HG03196 (cell line): ENCODE measurements around the gene RMP24.
"Not testable (repeated sequence)": the region's sequence is repeated elsewhere in the genome, so short reads cannot be mapped to it uniquely, and the experiment has no call there.

ENCODE experiments used
- ATAC-seq: cut with Tn5 transposase; IDR thresholded peaks from one replicate; pipeline ENCODE4 v1.9.1; 2021; ENCODE audit not compliant: unreplicated experiment

Gene RMP24

DNA sequence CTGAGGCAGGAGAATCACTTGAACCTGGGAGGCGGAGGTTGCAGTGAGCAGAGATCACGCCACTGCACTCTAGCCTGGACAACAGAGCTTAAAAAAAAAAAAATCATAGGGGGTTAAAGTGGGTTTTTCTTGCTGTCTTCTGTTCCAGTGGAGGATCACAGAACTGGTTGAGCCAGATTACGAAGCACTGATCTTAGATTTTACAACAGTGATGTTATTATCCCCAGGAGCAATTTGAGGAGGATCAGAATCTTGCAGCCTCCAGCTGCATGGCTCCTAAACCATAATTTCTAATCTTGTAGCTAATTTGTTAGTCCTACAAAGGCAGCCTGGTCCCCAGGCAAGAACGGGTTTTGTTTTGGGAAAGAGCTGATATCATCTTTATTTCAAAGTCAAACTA lies 4.6 kb upstream of the RMP24 start:
- not testable (repeated sequence) for ATAC-seq

DNA sequence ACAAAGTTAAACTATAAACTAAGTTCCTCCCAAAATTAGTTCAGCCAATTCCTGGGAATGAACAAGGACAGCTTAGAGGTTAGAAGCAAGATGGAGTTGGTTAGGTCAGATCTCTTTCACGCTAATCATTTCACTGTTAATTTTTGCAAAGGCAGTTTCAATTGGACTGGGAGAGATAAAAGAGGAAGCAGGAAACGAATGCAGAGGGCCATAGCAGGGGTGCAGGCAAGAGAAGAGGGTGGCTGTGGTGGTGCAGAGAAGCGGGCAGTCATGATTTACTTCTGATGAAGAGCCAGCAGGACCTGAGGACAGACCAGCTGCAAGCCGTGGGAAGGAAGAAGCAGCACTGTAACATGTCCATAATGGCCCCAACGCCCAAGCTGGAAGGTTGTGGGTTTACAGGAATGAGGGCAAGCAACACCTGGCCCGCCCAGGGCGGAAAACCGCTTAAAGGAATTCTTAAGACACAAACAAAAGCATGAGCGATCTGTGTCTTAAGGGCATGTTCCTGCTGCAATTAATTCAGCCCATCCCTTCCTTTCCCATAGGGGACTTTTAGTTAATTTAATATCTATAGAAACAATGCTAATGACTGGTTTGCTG lies 4.1 kb upstream of the RMP24 start:
- no peak for ATAC-seq

- no peak for ATAC-seq
These were observed 2.8 kb upstream of the RMP24 start for GRCh38 chr18:35969676-35970075.

DNA sequence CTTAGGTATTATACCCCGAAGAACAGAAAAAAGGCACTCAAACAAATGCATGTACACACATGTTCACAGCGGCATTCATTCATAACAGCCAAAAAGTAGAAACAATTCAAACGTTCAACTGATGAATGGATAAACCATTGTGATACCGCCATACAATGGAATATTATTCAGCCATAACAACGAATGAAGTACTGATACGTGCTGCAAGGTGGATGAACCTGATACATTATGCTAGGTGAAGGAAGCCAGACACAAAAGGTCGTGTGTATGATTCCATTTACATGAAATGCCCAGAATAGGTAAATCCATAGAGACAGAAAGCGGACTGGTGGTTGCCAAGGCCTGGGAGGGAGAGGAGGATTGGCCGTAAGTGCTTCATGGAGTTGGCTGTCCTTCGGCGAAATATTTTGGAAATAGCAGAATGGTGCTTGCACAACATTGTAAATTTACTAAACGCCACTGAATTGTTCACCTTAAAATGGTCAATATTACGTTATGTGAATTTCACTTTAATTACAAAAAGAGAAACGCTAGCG lies 750 bp upstream of the RMP24 start:
- peak; percentile 14 for ATAC-seq

GRCh38 chr18:35973650-35974049 lies 1.2 kb downstream of the RMP24 start:
- no peak for ATAC-seq

DNA sequence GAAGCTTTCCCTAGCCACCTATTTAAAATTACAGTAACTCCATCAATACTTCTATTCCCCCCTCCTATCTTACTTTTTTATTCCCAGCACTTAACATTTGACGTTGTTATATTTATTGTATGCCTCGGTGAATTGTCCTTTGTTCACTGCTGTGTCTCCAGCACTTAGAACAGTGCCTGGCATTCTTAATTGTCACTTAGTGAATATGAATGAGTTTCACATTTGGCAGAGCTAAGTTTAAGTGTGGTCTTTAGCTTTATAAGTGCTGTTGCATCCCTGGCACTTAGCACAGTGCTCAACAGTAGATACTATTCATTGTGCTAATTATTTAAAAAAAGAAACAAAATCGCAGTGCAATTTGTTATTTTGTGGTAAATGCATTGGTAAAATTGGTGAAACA lies 1.7 kb downstream of the RMP24 start:
- no peak for ATAC-seq

GRCh38 chr18:35979112-35979511 lies 6.6 kb downstream of the RMP24 start:
- ATAC-seq, result no peak

DNA sequence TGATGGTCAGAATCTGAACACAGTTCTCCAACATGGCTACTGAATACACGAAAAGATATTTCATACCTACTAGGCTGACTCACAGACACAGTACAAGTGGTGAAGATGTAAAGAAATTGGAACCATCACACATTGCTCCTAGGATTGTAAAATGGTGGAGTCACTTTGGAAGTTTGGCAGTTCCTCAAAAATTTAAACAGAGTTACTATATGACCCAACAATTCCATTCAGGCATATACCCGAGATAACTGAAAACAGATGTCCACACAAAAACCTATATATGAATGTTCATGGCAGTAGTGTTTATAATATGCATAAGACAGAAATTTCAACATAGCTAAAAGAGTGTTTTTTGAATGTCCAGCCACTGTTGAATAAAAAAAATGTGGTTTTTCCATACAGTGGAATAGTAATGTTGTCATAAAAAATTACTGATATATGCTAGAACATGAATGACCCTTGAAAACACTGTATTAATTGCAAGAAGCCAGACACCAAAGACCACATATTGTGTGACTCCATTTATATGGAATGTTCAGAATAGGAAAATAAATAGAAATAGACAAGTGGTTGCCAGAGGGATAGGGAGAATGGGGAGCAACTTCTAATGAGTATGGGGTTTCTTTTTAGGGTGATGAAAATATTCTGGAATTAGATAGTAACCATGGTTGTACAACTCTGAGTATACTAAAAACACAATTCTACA lies 10.1 kb downstream of the RMP24 start:
- no peak for ATAC-seq

- ATAC-seq, result no peak
These were observed 10.7 kb downstream of the RMP24 start for GRCh38 chr18:35983147-35983546.

DNA sequence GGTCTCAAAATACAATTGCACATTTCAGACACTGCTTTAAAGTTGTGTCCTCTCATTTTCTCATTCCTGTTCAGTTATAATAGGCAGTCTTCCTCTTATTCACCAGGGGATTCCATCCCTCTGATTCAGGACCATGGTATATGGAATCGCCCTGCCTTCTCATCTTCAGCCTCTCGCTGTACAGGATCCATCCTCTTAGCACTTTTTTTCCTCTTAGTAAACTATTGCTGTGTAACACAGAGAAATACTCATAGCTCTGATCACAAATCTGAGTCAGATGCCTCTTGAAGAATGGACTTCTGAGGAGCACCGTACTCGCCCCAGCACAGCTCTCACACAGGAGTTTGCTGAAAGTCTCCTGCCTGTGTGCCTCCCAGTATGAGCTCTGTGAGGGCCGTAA lies 11.3 kb downstream of the RMP24 start:
- ATAC-seq, result no peak

- ATAC-seq, result no peak
These were observed 19.2 kb downstream of the RMP24 start for GRCh38 chr18:35991696-35992095.

GRCh38 chr18:35993013-35993412 lies 20.5 kb downstream of the RMP24 start:
- ATAC-seq, result no peak

- no peak for ATAC-seq
These were observed 26.5 kb downstream of the RMP24 start for GRCh38 chr18:35998967-35999366.

- ATAC-seq, result no peak
These were observed 27.4 kb downstream of the RMP24 start for GRCh38 chr18:35999925-36000324.

DNA sequence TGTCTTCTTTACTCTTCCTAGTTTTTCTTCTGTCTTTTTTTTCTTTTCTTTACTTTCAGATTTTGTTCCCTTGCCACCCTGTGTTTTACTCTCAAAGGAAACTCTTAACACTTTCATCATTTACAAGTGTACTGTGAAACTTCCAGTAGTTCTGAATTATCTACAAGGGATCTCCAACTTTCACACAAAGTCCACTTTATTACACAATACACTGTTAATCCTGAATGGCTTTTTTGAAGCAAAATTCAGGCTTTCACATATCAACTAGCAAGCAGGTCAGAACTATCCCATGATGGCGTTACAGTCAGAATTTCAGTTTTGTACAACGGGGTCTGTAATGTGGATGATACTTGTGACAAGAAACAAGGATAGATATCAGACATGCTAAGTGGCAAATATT lies 34.5 kb downstream of the RMP24 start:
- ATAC-seq, result no peak

DNA sequence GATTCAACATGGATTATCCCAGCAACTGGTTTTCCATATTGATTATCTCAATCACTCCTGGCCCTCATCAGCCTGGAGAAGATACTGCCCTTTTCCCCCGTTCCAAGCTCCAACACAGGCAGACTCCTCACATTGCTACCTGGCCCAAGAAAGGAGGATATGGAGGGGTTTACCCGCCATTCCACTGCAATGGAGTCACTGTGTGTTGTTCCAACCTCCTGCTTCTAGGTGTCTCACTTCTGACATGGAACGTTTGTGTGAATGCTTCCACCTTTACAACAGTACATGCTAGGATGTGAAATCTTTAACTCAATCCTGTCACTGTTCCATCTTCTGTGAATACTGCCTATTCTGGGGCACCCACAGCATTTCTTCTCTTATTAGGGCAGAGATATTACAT lies 36.7 kb downstream of the RMP24 start:
- ATAC-seq, result no peak

- ATAC-seq, result no peak
These were observed 40.4 kb downstream of the RMP24 start for GRCh38 chr18:36012891-36013290.

DNA sequence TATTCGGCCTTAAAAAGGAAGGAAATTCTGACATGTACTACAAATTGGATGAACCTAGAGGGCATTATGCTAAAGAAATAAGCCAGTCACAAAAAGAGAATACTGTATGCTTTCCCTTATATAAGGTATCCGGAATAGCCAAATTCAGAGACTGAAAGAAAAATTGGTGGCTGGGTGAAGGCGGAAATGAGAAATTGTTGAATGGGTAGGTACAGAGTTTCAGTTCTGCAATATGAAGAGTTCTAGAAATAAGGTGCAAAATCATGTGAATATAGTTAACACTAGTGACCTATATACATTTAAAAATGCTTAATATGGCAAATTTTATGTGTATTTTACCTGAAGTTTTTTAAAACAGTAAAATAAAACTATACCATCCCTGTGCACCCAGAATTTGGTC lies 43.1 kb downstream of the RMP24 start:
- ATAC-seq, result peak; percentile 91

- ATAC-seq, result peak; percentile 5
These were observed 44.8 kb downstream of the RMP24 start for GRCh38 chr18:36017232-36017631.

DNA sequence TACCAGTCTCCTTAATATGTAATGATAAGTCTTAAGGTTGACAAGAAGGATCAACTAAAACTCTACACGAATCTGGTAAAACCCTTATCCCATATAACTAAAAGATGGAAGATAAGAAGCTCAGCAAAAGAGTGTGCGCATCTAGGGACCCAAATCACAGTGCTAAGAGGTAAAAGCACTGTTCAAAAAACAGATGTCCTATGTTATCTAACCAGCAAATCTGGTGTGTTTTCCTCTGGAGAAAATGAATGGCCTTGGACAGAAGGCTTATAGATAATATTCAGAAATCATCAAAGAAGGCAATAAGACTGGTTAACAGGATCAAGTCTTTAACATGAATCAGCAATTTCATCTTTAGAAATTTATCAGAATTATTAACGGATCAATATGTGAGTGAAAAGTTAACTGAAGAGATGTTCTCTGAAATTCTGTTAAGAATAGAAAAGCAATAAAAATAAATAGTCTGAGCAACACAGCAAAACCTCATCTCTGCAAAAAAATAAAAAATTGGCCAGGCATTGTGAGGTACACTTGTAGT lies 47.8 kb downstream of the RMP24 start:
- ATAC-seq, result no peak

GRCh38 chr18:36023336-36023735 lies 50.9 kb downstream of the RMP24 start:
- ATAC-seq, result no peak

DNA sequence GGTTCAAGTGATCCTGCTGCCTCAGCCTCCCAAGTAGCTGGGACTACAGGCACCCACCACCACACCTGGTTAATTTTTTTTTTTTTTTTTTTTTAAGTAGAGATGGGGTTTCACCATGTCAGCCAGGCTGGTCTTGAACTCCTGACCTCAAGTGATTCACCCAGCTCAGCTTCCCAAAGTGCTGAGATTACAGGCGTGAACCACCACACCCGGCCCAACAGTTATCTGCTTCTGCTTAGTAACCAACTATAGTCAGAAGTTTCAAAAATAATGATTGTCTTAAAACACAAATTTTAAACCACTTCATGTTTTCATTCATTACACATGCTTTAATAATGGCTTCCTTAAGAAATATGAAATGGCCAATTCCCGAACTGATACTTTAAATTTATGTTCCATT lies 51.8 kb downstream of the RMP24 start:
- ATAC-seq, result not testable (repeated sequence)
